Caco-2 (cell line): ENCODE measurements around the gene KDM8. TPM values are rescaled to one million over a fixed set of nuclear protein-coding genes. Genes with fewer than 3 reads are reported as not detected.

Experiments
- BruUV-seq: library from RNA; stranded (reverse); fragments of 400-500 nt; replicated peaks from 2 replicates; lab custom pipeline; 2021; lab: Mats Ljungman, UMichigan
- CTCF ChIA-PET: fragments of 300-600 bp; sonication (Branson Sonifier 250); formaldehyde crosslinking; loops from one replicate; lab custom pipeline; 2022; ENCODE audit warnings: antibody characterized with exemption; lab: Charles Lee
- POLR2A ChIA-PET: fragments of 300-600 bp; sonication (Branson Sonifier 250); formaldehyde crosslinking; loops from one replicate; lab custom pipeline; 2022; ENCODE audit warnings: antibody characterized with exemption; lab: Charles Lee
- DNase-seq, 2 experiments: peaks; one replicate each; pipeline versions ENCODE4 v3.0.0 to v3.0.0-alpha.2; 2020 to 2022
- H3K27me3 ChIP-seq: replicated peaks from 2 replicates; pipeline ENCODE4 v1.6.0; 2011; ENCODE audit warnings: low read length; ENCODE audit not compliant: control insufficient read depth, insufficient read depth
- H3K36me3 ChIP-seq: 2 replicates; pipeline ENCODE4 v1.5.1; 2011; ENCODE audit warnings: low read length; ENCODE audit not compliant: control insufficient read depth, insufficient read depth
- H3K4me1 ChIP-seq: fragments of 250-450 bp; sonication (Bioruptor Pico); 2 replicates; pipeline ENCODE4 v1.5.1; 2020; ENCODE audit warnings: mild to moderate bottlenecking
- H3K4me3 ChIP-seq: 2 replicates; pipeline ENCODE4 v1.5.1; 2011; ENCODE audit warnings: low read depth, mild to moderate bottlenecking, control low read depth, low read length
- H3K9me3 ChIP-seq: fragments of 250-450 bp; sonication (Bioruptor Pico); 2 replicates; pipeline ENCODE4 v1.5.1; 2020; ENCODE audit warnings: mild to moderate bottlenecking, moderate library complexity
- H3K27ac Mint-ChIP-seq: one replicate; pipeline ENCODE4 v1.8.0; 2022; ENCODE audit warnings: mixed read lengths; ENCODE audit not compliant: unreplicated experiment
- H3K27me3 Mint-ChIP-seq: one replicate; pipeline ENCODE4 v1.8.0; 2022; ENCODE audit warnings: mixed read lengths; ENCODE audit not compliant: insufficient read depth, unreplicated experiment
- H3K36me3 Mint-ChIP-seq: one replicate; pipeline ENCODE4 v1.8.0; 2022; ENCODE audit warnings: mild to moderate bottlenecking, mixed read lengths; ENCODE audit not compliant: insufficient read depth, unreplicated experiment
- H3K4me1 Mint-ChIP-seq: one replicate; pipeline ENCODE4 v1.8.0; 2022; ENCODE audit warnings: low read depth, mixed read lengths; ENCODE audit not compliant: unreplicated experiment
- H3K4me3 Mint-ChIP-seq: one replicate; pipeline ENCODE4 v1.8.0; 2022; ENCODE audit warnings: mild to moderate bottlenecking, moderate library complexity, mixed read lengths; ENCODE audit not compliant: unreplicated experiment
- H3K9me3 Mint-ChIP-seq: one replicate; pipeline ENCODE4 v1.8.0; 2022; ENCODE audit warnings: mixed read lengths; ENCODE audit not compliant: unreplicated experiment
- intact Hi-C: fragments of 100-400 bp; cut with micrococcal nuclease; formaldehyde crosslinking; loops from one replicate; pipeline ENCODE4 v1.10.0; 2022; ENCODE audit not compliant: unreplicated experiment
- total RNA-seq: library from RNA; stranded (reverse); gene quantifications from 2 replicates; pipeline ENCODE4 v1.2.3, GENCODE V29; 2022
- TF ChIP-seq, protein P1 (sequence below), 2 experiments: fragments of 200-600 bp in 1 of 2; IDR thresholded peaks; 1 replicate in 1 of 2; 2 replicates in 1 of 2; pipeline versions ENCODE4 v1.5.1 to v1.8.0; 2011 to 2022; ENCODE audit warnings: antibody characterized with exemption in 1 of 2, control low read depth in 1 of 2, inconsistent platforms in 1 of 2, low read depth in 1 of 2, low read length in 1 of 2, mild to moderate bottlenecking in 1 of 2, moderate library complexity in 1 of 2; ENCODE audit not compliant: insufficient read depth in 1 of 2, severe bottlenecking in 1 of 2, unreplicated experiment in 1 of 2

The KDM8 gene
- total RNA-seq, 1 experiment from 2014 or later, result 7.0 TPM

DNA sequence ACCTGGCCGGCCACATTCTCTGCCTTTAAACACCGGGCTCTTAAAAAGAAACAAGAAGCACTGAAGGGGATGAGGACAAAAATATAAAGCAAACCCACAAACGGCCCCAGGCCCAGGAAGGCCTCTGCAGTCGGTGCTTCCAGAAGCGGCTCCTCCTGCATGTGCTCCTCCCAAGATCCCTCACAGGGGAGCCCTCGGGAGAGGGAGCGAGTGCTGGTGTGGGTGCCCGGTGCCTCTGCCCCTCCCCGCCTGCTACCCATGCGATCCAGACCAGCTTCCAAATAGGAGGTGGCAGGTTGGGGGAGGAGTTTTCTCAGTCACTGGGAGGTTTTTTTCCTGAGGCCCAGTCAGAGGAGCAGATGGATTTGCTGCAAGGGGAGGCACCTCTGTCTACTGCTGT lies 15.8 kb downstream of the KDM8 start:
- intact Hi-C loops, result loop anchor here (10.0 kb wide), 1 partner anchor 64 kb away; no protein-coding TSS in a partner anchor
- no peaks in the 10 kb centered on the region for H3K4me1 Mint-ChIP-seq
- POLR2A ChIA-PET, result no interaction called here
- H3K36me3 Mint-ChIP-seq, result peaks cover 5% of the 10 kb centered on the region
- Histone ChIP-seq H3K36me3 (no peaks in the 10 kb centered on the region), H3K27me3 (no peaks in the 10 kb centered on the region), H3K4me1 (no peaks in the 10 kb centered on the region), H3K9me3 (no peaks in the 10 kb centered on the region), H3K4me3 (no peak overlapping the region)
- no peak overlapping the region for H3K4me3 Mint-ChIP-seq
- no peak overlapping the region for H3K27ac Mint-ChIP-seq
- BruUV-seq, result no TSS peak
- TF ChIP-seq, protein P1, sequence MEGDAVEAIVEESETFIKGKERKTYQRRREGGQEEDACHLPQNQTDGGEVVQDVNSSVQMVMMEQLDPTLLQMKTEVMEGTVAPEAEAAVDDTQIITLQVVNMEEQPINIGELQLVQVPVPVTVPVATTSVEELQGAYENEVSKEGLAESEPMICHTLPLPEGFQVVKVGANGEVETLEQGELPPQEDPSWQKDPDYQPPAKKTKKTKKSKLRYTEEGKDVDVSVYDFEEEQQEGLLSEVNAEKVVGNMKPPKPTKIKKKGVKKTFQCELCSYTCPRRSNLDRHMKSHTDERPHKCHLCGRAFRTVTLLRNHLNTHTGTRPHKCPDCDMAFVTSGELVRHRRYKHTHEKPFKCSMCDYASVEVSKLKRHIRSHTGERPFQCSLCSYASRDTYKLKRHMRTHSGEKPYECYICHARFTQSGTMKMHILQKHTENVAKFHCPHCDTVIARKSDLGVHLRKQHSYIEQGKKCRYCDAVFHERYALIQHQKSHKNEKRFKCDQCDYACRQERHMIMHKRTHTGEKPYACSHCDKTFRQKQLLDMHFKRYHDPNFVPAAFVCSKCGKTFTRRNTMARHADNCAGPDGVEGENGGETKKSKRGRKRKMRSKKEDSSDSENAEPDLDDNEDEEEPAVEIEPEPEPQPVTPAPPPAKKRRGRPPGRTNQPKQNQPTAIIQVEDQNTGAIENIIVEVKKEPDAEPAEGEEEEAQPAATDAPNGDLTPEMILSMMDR (IDR thresholded peaks at IDR 0.05; ENCODE audit: insufficient read depth in 1 of 2, low read depth in 1 of 2, low read length in 1 of 2, severe bottlenecking in 1 of 2, unreplicated experiment in 1 of 2), result no peak
- no peaks in the 10 kb centered on the region for H3K27me3 Mint-ChIP-seq
- H3K9me3 Mint-ChIP-seq, result no peaks in the 10 kb centered on the region
- DNase-seq, result no peak
- CTCF ChIA-PET, result interaction anchor here (1.1 kb wide), 1 partner anchor 149 kb away, joined by 3 read pairs; no protein-coding TSS in a partner anchor

DNA sequence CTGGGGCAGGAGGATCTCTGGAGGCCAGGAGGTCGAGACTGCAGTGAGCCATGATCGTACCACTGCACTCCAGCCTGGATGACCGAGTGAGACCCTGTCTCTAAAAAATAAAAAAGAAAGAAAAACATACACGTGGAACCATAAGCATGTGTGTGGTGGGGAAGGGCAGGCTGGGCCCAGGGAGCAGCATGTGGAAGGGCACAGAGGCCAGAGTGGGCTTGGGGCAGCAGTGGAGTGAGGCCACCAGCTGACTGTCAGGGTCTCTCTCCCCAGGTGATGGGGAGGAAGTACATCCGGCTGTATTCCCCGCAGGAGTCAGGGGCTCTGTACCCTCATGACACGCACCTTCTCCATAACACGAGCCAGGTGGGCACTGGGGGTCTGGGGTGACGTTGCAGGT lies 16.8 kb downstream of the KDM8 start:
- H3K4me3 ChIP-seq, result no peak overlapping the region
- no TSS peak for BruUV-seq
- H3K36me3 Mint-ChIP-seq, result peaks cover 14% of the 10 kb centered on the region
- H3K27me3 Mint-ChIP-seq, result no peaks in the 10 kb centered on the region
- H3K9me3 ChIP-seq, result no peaks in the 10 kb centered on the region
- intact Hi-C loops, result no loop called here
- no peak overlapping the region for H3K27ac Mint-ChIP-seq
- H3K36me3 ChIP-seq, result no peaks in the 10 kb centered on the region
- CTCF ChIA-PET, result no interaction called here
- H3K27me3 ChIP-seq, result no peaks in the 10 kb centered on the region
- no peaks in the 10 kb centered on the region for H3K4me1 ChIP-seq
- no peaks in the 10 kb centered on the region for H3K4me1 Mint-ChIP-seq
- no peaks in the 10 kb centered on the region for H3K9me3 Mint-ChIP-seq
- POLR2A ChIA-PET, result no interaction called here
- H3K4me3 Mint-ChIP-seq, result no peak overlapping the region
- DNase-seq, result no peak
- TF ChIP-seq, protein P1 (IDR thresholded peaks at IDR 0.05; ENCODE audit: insufficient read depth in 1 of 2, low read depth in 1 of 2, low read length in 1 of 2, severe bottlenecking in 1 of 2, unreplicated experiment in 1 of 2), result no peak

DNA sequence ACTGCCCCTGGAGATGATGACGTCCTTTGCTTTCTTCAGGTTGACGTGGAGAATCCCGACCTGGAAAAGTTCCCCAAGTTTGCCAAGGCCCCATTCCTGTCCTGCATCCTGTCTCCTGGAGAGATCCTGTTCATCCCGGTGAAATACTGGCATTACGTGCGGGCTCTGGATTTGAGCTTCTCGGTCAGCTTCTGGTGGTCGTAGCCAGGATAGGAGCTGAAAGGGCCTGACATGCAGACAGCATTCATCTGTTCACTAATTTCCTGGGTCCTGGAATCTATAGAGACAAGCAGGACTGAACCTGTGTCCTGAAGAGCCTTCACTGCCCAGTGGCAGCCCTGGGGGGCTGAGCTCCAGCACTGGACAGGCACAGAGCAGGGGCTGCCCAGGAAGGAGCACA lies 17.2 kb downstream of the KDM8 start:
- intact Hi-C loops, result no loop called here
- Histone ChIP-seq H3K36me3 (no peaks in the 10 kb centered on the region), H3K4me1 (no peaks in the 10 kb centered on the region; the same call in 1 of the 2 replicates), H3K4me3 (no peak overlapping the region), H3K27me3 (no peaks in the 10 kb centered on the region), H3K9me3 (no peaks in the 10 kb centered on the region)
- Mint-ChIP-seq H3K27ac (no peak overlapping the region), H3K4me1 (no peaks in the 10 kb centered on the region), H3K27me3 (no peaks in the 10 kb centered on the region), H3K36me3 (peaks cover 14% of the 10 kb centered on the region), H3K4me3 (no peak overlapping the region), H3K9me3 (no peaks in the 10 kb centered on the region)
- CTCF ChIA-PET, result no interaction called here
- DNase-seq, result no peak
- POLR2A ChIA-PET, result no interaction called here
- TF ChIP-seq, protein P1 (IDR thresholded peaks at IDR 0.05; ENCODE audit: insufficient read depth in 1 of 2, low read depth in 1 of 2, low read length in 1 of 2, severe bottlenecking in 1 of 2, unreplicated experiment in 1 of 2), result no peak
- no TSS peak for BruUV-seq
